NCI-H146 (cell line): ENCODE data around the gene CDCA5.

Source experiments
- DNase-seq: peaks from one replicate; lab custom pipeline; 2025; lab: John Stamatoyannopoulos, UW

Gene CDCA5

GRCh38 chr11:65083834-65084597, at the start of gene CDCA5, which contains the start of gene ZFPL1:
CDCA5 (minus strand) TSS chr11:65084040; CDS start chr11:65083978, 62 bp downstream.
ZFPL1 (plus strand) TSS chr11:65084222; CDS start chr11:65084699, 477 bp downstream.
- DNase-seq, result peak; percentile 95

DNA sequence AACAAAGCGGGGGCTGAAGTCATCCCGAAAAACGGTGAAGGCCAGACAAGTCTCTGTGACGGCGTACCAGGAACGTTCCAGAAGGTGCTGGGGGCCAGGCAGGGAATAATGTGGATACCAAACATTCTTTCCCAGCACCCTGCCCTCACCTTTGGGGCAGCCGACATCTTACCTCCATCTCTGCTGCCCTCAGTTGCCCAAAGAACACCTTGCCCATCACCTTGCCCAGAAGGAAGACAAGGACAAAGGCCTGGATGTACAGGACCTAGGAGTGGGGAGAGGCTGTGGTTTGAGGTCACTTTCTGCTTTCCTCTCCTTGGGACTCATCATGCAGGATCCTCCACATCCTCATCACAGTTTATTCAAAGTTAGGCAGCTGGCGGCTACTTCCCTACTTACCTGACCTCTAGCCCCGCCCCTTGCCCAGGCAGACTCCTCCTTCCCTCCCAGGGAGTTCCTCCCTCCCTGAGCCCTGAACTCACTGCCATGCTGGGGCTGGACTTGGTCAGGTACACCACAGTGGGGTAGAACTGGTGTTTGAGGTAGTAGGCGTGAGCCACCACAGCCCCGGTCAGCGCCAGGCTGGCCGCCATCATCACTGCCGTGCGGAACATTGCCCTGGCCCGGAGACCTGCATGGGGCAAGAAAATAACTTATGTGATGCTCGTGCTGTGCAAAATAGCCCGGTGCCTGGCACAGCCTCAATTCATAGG, 49.3 kb upstream of the CDCA5 start:
- DNase-seq, result peak; percentile 55

GRCh38 chr11:65132238-65132987, 48.6 kb upstream of the CDCA5 start:
- DNase-seq, result no peak

DNA sequence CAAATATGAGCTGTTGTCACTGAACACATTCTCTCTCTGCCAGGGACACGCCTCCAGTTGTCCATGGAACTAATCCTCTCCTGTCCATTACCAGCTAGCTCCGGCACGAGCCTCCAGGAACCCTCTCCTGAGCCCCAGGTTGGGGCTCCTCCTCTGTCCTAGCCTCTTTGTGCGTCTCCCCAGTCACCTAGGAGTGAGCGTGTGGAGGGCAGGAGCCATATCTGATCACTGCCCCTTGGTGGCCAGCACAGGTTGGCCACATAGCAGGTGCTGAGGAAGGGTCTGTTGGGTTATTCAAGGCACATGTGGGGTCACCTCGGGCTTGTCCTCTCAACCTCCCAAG, 48.0 kb upstream of the CDCA5 start:
- DNase-seq, result no peak

GRCh38 chr11:65131417-65131776, 47.6 kb upstream of the CDCA5 start:
- no peak for DNase-seq

DNA sequence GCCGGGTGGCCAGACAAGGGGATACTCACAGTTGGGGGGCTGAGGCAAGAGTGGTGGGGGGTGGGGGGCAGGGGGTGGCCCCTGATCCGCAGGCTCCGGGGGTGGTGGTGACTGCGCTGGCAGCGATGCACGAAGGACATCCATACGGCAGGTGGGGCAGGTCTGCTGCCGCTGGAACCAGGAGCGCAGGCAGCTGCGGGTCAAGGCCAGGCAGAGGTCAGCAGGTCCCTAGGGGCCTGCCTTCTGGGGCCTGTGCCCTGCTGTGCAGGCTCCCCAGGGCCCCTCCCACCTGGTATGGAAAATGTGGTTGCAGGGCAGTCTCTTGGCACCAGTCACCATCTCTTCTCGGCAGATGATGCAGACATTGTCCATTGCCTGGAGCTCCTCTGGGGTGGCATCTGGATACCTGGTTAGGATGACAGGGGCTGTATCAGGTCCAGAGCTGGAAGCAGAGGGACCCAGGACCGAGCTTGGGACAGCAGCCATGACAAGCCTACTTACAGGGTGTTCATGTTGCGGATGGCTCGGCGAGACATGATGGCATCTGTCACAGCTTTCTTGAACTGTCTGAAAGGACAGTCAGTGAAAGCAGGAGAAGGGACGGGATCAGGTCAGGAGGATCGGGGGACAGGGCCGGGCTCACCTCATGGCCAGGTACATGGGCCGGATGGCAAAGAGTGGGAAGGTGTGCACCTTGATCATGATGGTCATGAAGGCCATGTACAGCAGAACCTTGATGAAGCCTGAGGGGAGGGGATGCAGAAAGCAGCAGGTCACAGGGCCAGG, 47.0 kb upstream of the CDCA5 start:
- no peak for DNase-seq

DNA sequence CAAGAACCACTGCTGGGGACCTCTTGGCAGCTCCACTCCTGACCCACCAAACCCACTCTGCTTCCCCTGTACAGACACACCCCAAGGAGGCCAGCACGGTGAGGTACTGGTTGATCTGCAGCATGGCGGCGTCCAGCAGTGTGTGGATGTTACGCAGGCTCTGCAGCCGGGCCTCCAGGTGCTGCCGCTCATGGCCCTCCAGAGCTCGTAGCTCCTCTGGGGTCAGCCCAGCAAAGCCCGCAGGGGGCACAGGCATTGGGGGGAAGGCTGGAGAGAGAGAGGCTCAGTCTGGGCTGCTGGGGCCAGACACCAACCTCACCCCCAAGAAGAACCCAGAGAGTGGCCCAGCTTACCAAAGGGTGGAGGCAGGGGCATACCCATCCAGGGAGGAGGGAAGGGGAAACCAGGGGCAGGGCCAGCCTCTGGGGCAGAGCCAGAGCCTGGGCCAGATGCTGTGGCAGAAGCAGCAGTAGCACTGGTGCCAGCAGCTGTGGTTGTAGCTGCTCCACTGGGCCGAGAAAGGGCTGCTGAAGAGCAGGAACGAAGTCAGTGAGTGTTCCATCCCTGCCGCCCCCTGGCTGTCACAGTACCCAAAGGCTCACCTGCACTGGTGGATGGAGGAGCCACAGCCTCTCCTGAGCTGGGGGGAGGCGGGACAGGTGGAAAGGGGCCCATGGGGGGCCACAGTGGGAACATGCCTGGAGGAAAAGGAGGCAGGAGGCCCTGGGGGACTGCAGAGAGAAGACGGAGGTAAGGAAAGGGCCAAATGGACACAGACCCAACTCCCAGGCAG, 46.0 kb upstream of the CDCA5 start:
- no peak for DNase-seq

DNA sequence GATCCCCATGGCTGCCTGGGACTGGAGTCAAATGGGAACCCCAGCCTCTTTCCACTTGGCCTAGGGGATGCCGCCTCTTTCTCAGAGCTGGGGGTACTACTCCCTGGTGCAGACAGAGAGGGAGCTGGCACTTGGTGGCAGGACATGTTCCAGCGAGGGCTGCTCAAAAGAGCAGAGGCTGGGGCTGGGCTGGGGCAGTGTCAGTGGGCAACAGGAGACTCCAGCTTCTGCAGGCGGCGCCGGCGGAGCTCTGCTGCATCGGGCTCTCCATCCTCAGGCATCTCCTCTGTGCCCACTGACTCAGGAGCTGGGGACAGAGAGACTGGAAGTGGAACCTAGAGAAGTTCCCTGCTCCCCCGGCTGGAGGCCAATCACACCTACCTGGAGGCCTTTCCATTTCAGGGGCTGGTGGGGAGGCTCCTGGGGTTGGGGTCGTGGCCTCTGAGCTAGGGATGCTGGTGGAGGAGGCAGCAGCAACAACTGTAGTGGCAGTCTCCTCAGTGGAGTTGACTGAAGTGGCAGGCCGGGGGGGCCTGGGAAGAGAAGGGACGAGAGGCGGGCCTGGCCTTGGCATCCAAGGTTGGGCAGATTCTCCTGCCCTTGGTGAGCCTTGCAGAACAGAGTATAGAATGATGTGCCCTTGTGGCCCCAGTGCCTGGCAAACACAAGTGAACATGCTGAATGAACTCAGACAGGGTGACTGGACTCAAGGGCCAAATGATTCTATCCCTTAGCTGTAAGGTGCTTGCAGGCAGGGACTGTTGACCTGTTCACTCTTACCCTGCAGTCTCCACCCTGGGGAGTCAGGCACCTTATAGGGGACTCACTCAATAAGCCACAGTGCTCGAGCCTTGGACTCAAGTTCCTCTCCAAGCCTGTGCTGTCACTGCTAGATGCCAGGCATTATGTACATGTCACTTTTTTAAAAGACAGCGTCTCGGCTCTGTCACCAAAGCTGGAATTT, 44.6 kb upstream of the CDCA5 start:
- DNase-seq, result no peak

- no peak for DNase-seq
Measured at GRCh38 chr11:65127473-65128181, 43.8 kb upstream of the CDCA5 start.

DNA sequence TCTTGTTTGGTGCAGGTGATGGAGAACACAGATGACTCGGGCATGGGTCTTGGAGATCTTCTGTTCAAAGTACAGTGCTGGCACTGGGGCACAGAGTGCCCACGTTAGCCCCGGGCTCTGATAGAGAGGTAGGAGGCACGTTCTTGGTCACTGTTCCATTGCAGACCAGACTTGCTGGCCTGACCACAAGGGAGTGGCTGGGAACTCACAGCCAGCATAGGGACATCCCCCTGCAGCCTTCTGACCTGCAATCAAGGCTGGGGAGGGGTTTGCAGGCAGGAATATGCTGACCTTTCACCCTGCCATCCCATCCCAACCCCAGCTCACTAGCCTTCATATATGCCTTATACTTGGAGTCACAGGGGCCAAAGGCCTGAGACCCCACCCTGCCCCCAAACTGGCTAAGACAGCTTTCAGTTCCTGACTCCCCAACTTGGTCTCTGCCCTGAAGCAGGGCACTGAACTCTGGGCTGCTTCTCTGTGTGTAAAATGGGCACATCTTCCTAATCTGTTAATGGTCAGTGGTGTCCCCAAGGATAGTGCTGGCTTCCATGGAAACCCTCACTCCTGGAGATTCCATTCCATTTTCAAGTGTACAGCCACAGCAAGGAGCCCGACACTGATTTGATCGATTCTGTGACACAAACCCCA, 42.9 kb upstream of the CDCA5 start:
- DNase-seq, result no peak

DNA sequence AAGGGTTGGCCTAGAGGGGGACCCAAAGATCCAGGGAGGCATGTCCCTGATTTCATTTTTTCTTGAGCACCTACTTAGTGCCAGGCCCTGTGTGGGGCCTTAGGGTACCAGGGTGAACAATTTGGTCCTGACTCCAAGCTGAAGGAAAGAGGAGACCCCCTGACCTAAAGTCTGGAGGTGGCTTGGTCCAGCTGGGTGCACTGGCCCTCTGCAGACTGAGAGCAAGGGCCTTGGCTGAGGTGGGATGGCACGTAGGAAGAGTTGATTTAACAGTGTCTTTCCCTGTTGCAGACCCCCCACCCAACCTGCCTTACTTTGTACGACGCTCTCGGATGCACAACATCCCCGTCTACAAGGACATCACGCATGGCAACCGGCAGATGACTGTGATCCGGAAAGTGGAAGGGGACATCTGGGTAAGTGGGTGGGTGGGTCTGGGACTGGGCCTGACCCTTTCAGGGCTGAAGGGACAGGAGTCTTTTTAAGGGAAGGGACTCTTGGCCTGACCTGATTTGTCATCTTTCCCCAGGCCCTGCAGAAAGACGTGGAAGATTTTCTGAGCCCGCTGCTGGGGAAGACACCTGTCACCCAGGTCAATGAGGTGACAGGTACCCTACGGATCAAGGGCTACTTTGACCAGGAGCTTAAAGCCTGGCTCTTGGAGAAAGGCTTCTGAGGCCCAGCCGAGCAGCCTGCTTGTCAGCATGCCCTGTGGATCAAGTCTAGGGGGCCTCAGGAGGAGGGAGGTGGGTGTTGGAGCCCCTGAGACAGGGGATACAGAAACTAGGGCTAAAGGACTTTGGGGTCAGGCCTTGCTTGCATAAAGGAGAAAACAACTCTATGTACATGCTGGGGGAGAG, 41.6 kb upstream of the CDCA5 start:
- no peak for DNase-seq

GRCh38 chr11:65124480-65125196, 40.8 kb upstream of the CDCA5 start:
- DNase-seq, result no peak

GRCh38 chr11:65121865-65122696, 38.2 kb upstream of the CDCA5 start, which contains the start of the genes FAU and MRPL49:
FAU (minus strand) TSS chr11:65122134; CDS start chr11:65121813, 321 bp downstream.
MRPL49 (plus strand) TSS chr11:65122321; CDS start chr11:65122347, 26 bp downstream.
- DNase-seq, result peak; percentile 98

GRCh38 chr11:65121447-65121864, 37.6 kb upstream of the CDCA5 start:
- DNase-seq, result peak; percentile 15

- no peak for DNase-seq
Measured at GRCh38 chr11:65120831-65121230, 37.0 kb upstream of the CDCA5 start.

- no peak for DNase-seq
Measured at GRCh38 chr11:65119670-65119995, 35.8 kb upstream of the CDCA5 start.
